Common myeloid progenitor, CD34-positive (primary cell): Measurements from ENCODE around the gene ZDHHC24.

Experiments
- CTCF ChIA-PET: fragments of 350-600 bp; sonication (Branson Sonifier 250); formaldehyde crosslinking; loops from one replicate; lab custom pipeline; 2021; ENCODE audit warnings: antibody characterized with exemption; lab: Charles Lee
- POLR2A ChIA-PET: fragments of 350-600 bp; sonication (Branson Sonifier 250); formaldehyde crosslinking; loops from one replicate; lab custom pipeline; 2021; ENCODE audit warnings: antibody characterized with exemption; lab: Charles Lee
- DNase-seq, 3 donors: peaks; one replicate each; pipeline versions ENCODE4 v3.0.0 to v3.0.0-alpha.2; 2013
- H3K27ac ChIP-seq, 2 experiments: 1 replicate in 1 of 2; 2 replicates in 1 of 2; pipeline ENCODE4 v1.7.0; 2013; ENCODE audit warnings: inconsistent platforms in 2 of 2, low read length in 2 of 2, mild to moderate bottlenecking in 2 of 2, low read depth in 1 of 2, moderate library complexity in 1 of 2; ENCODE audit not compliant: severe bottlenecking in 2 of 2, insufficient read depth in 1 of 2, poor library complexity in 1 of 2
- H3K27me3 ChIP-seq, 5 experiments: replicated peaks in 2 of 5; 1 replicate in 3 of 5; 2 replicates in 2 of 5; pipeline versions ENCODE4 v1.6.1 to v1.7.0; 2013; ENCODE audit warnings: low read length in 4 of 5, mild to moderate bottlenecking in 2 of 5, moderate library complexity in 2 of 5, inconsistent platforms in 1 of 5; ENCODE audit not compliant: insufficient read depth in 5 of 5, control insufficient read depth in 4 of 5
- H3K36me3 ChIP-seq, 4 experiments: 1 replicate in 2 of 4; 2 replicates in 2 of 4; pipeline versions ENCODE4 v1.6.1 to v1.7.0; 2013; ENCODE audit warnings: low read length in 3 of 4, control low read depth in 1 of 4, mild to moderate bottlenecking in 1 of 4; ENCODE audit not compliant: control insufficient read depth in 4 of 4, insufficient read depth in 4 of 4
- H3K4me1 ChIP-seq, 4 experiments: 1 replicate in 3 of 4; 2 replicates in 1 of 4; pipeline versions ENCODE4 v1.6.1 to v1.7.1; 2013; ENCODE audit warnings: low read length in 3 of 4, mild to moderate bottlenecking in 3 of 4, control low read depth in 1 of 4, inconsistent platforms in 1 of 4, moderate library complexity in 1 of 4; ENCODE audit not compliant: control insufficient read depth in 4 of 4, insufficient read depth in 4 of 4; ENCODE audit errors: control extremely low read depth in 1 of 4
- H3K4me3 ChIP-seq, 7 experiments: 1 replicate in 4 of 7; 2 replicates in 3 of 7; pipeline versions ENCODE4 v1.5.1 to v1.7.0; 2013; ENCODE audit warnings: mild to moderate bottlenecking in 7 of 7, low read length in 6 of 7, moderate library complexity in 6 of 7, inconsistent platforms in 2 of 7, low read depth in 2 of 7, control low read depth in 1 of 7; ENCODE audit not compliant: insufficient read depth in 4 of 7, control insufficient read depth in 1 of 7; ENCODE audit errors: extremely low read depth in 1 of 7
- H3K9me3 ChIP-seq, 5 experiments: 1 replicate in 4 of 5; 2 replicates in 1 of 5; pipeline versions ENCODE4 v1.6.1 to v1.7.1; 2013; ENCODE audit warnings: low read length in 4 of 5, mild to moderate bottlenecking in 2 of 5, inconsistent platforms in 1 of 5, low read depth in 1 of 5, moderate library complexity in 1 of 5; ENCODE audit not compliant: control insufficient read depth in 4 of 5, insufficient read depth in 2 of 5; ENCODE audit errors: control extremely low read depth in 1 of 5
- WGBS: methylation state at CpG from one replicate; pipeline ENCODE4 v1.1.5; 2013; ENCODE audit not compliant: insufficient coverage; 5-methylcytosine and 5-hydroxymethylcytosine counted together

ZDHHC24 gene

DNA sequence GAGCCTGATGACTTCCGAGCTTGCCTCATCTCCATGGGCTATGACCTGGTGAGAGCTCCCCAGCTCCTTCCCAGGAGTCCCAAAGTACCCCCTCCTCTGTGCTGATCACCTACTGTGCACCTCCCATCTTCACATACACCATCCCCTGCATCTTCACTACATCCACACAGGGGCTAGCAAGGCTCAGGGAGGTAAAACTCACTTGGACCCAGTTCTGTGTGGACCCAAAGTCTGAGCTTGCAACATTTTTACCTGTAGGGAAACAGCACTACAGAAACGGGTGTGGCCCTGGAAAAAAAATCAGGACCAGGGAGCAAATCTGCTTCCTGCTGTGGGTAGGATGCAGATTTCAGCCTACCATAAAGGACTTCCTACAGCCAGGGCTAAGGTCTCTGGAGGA lies 16.4 kb upstream of the ZDHHC24 start:
- Histone ChIP-seq H3K4me3 (no peak overlapping the region), H3K36me3 (peaks cover 0 to 20% (median 5%) of the 10 kb centered on the region in 4 experiments), H3K27ac (no peak overlapping the region), H3K27me3 (peaks cover 0 to 18% (median 6%) of the 10 kb centered on the region in 5 experiments), H3K9me3 (no peaks in the 10 kb centered on the region), H3K4me1 (peaks cover 0 to 4% (median 2%) of the 10 kb centered on the region in 4 experiments)
- DNase-seq, result no peak
- 93% methylated on average over 1 of the region's 2 CpGs for WGBS
- ChIA-PET CTCF (interaction anchor here (1.4 to 2.1 kb wide), 3 partner anchors 10 to 16 kb away, joined by 4 to 11 read pairs (median 4); partner anchors contain the start of gene ZDHHC24), POLR2A (interaction anchor here (0.7 kb wide), 1 partner anchor 42 kb away, joined by 4 read pairs; no protein-coding TSS in a partner anchor)

DNA sequence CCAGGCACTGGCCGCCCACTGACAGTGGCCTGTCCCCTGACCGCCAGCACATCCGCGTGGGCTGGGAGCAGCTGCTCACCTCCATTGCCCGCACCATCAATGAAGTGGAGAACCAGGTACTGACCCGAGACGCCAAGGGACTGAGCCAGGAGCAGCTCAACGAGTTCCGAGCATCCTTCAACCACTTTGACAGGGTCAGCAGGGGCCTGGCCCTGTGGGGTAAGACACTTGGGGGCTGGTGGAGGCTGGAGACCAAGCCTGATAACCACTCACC lies 16.1 kb upstream of the ZDHHC24 start:
- Histone ChIP-seq H3K36me3 (peaks cover 0 to 20% (median 5%) of the 10 kb centered on the region in 4 experiments), H3K27me3 (peaks cover 0 to 18% (median 6%) of the 10 kb centered on the region in 5 experiments), H3K4me3 (no peak overlapping the region), H3K27ac (no peak overlapping the region), H3K4me1 (peaks cover 0 to 4% (median 2%) of the 10 kb centered on the region in 4 experiments), H3K9me3 (no peaks in the 10 kb centered on the region)
- WGBS, result 94% methylated on average over 8 of the region's 9 CpGs
- ChIA-PET POLR2A (interaction anchor here (0.7 kb wide), 1 partner anchor 42 kb away, joined by 4 read pairs; no protein-coding TSS in a partner anchor), CTCF (interaction anchor here (1.7 to 2.1 kb wide), 2 partner anchors 16 kb away, joined by 4 to 11 read pairs; partner anchors contain the start of gene ZDHHC24)
- DNase-seq, result no peak

DNA sequence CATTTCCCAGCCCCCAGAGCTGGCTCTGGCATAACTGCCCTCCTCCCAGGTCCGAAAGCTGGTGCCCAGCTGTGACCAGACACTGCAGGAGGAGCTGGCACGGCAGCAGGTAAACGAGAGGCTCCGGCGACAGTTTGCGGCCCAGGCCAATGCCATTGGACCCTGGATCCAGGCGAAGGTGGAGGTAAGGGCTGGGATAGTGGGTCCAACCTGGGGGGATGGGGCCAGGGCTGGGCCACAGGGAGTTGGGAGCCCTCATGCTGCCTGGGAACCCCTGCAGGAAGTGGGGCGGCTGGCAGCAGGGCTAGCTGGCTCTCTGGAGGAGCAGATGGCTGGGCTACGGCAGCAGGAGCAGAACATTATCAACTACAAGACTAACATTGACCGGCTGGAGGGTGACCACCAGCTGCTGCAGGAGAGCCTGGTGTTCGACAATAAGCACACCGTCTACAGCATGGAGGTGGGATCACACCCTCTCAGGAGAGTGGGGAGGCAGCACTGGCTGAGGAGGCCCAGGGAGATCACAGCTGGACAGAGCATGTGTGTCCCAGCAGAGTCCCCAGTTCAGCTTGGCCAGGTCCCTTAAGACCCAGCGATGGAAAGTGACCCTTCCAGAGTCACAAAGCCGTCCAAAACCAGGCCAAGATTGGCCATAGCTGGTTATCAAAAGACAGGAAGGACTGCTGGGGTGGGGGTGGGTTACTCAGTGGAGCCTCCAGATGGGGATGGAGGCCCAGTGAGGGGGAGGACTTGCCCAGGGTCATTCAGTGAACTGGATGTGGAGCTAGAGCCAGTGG lies 15.5 kb upstream of the ZDHHC24 start:
- Histone ChIP-seq H3K4me1 (peaks cover 0 to 4% (median 2%) of the 10 kb centered on the region in 4 experiments), H3K36me3 (peaks cover 0 to 20% (median 5%) of the 10 kb centered on the region in 4 experiments), H3K27ac (no peak overlapping the region), H3K4me3 (no peak overlapping the region), H3K27me3 (peaks cover 0 to 18% (median 6%) of the 10 kb centered on the region in 5 experiments), H3K9me3 (no peaks in the 10 kb centered on the region)
- DNase-seq, result no peak
- WGBS, result 95% methylated on average over 13 of the region's 14 CpGs
- ChIA-PET CTCF (interaction anchor here (0.8 to 1.7 kb wide), 3 partner anchors 11 to 117 kb away, joined by 3 to 5 read pairs (median 4); partner anchors contain the start of gene ZDHHC24), POLR2A (no interaction called here)

DNA sequence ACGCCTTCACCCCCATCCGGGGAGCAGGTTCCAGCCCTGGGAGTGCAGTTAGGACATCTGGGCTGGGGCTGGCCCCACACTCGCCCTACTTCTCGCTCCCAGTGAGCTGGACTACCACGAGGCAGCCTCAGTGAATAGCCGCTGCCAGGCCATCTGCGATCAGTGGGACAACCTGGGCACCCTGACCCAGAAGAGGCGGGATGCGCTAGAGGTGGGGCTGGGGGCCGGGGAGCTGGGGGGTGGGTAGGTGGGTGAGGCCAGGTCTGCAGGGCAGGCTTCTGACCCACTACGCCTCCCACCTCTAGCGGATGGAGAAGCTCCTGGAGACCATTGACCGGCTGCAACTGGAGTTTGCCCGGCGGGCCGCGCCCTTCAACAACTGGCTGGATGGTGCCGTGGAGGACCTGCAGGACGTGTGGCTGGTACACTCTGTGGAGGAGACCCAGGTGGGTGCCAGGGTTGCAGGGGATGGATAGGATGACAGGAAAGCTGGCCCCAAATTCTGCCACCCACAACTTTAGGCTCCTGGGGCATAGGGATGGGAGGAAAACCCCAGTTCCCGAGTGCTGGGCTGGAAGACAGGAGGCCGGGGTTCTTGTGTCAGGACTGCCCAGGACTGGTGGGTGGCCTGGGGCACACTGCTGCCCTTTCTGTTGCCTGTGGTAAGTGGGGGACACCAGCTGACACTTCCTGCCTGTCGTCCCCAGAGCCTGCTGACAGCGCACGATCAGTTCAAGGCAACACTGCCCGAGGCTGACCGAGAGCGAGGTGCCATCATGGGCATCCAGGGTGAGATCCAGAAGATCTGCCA lies 14.2 kb upstream of the ZDHHC24 start:
- peaks cover 0 to 12% (median 2%) of the 10 kb centered on the region in 4 experiments for H3K36me3 ChIP-seq
- H3K27me3 ChIP-seq, result peaks cover 0 to 18% (median 9%) of the 10 kb centered on the region in 5 experiments
- ChIA-PET CTCF (interaction anchor here (1.6 to 1.8 kb wide), 2 partner anchors 9 to 14 kb away, joined by 4 to 5 read pairs; partner anchors contain the start of genes CTSF and ZDHHC24), POLR2A (interaction anchor here (0.5 to 0.9 kb wide), 2 partner anchors 12 to 18 kb away, joined by 3 read pairs; no protein-coding TSS in a partner anchor)
- no peak overlapping the region for H3K4me3 ChIP-seq
- H3K9me3 ChIP-seq, result no peaks in the 10 kb centered on the region
- no peak for DNase-seq
- peaks cover 0 to 4% (median 2%) of the 10 kb centered on the region in 4 experiments for H3K4me1 ChIP-seq
- 91% methylated on average over 20 of the region's 27 CpGs for WGBS
- no peak overlapping the region for H3K27ac ChIP-seq

DNA sequence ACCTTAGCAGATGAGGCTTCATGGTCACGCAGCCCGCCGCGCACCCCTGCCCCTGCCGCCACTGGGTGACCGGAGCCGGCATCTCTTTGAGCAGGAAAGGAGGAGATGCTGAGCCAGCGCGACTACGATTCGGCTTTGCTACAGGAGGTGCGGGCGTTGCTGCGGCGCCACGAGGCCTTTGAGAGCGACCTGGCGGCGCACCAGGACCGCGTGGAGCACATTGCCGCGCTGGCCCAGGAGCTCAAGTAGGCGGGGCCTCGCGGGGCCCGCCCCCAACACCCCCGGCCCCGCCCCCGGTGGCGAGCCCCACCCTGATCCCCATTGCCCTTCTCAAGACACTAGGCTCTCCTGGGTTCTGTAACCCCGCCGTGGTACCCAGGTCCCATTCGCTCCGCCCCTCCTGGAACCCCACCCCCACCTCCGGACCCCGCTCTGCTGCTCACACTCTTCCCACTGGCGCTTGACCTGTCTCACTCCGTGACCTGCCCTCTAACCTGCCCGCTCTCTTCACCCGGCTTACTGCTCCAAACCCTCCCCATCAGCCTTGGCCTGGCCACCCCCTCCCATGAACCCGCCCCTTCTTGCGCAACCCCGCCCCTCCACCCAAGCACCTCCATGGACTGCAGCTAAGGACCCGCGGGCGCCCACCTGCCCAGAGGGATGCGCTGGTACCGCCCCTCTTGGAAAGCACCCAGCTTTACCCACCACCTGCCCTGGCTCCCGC lies 13.5 kb upstream of the ZDHHC24 start:
- WGBS, result 17% methylated on average over 32 of the region's 50 CpGs
- CTCF ChIA-PET, result interaction anchor here (0.8 to 1.8 kb wide), 3 partner anchors 8 to 14 kb away, joined by 3 to 5 read pairs (median 4); partner anchors contain the start of genes CTSF and ZDHHC24
- peaks cover 0 to 8% (median 2%) of the 10 kb centered on the region in 4 experiments for H3K36me3 ChIP-seq
- peaks cover 0 to 4% (median 2%) of the 10 kb centered on the region in 4 experiments for H3K4me1 ChIP-seq
- peak overlapping the region in 1 of 7 experiments; percentile 16 for H3K4me3 ChIP-seq
- H3K27me3 ChIP-seq, result peaks cover 0 to 18% (median 9%) of the 10 kb centered on the region in 5 experiments
- H3K9me3 ChIP-seq, result no peaks in the 10 kb centered on the region
- peak; percentile 43 to 71 (median 64) for DNase-seq
- POLR2A ChIA-PET, result interaction anchor here (0.5 kb wide), 1 partner anchor 19 kb away, joined by 3 read pairs; no protein-coding TSS in a partner anchor
- H3K27ac ChIP-seq, result no peak overlapping the region

DNA sequence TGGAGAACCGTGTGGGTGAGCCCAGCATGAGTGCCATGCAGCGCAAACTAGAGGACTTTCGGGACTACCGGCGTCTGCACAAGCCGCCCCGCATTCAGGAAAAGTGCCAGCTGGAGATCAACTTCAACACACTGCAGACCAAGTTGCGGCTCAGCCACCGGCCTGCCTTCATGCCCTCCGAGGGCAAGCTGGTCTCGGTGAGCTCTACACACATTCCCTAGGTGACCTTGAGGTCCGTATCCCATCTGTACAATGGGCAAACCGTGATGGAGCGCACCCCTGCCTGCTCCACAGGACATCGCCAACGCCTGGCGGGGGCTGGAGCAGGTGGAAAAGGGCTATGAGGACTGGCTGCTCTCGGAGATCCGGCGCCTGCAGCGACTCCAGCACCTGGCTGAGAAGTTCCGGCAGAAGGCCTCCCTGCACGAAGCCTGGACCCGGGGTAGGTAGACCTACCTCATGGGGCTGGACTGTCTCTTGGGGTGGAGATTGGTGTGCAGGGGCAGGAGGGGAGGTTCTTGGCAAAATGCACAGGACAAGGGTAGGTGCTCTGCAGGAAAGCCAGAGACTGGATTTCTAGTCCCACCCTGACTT lies 12.0 kb upstream of the ZDHHC24 start:
- Histone ChIP-seq H3K27me3 (peaks cover 0 to 18% (median 9%) of the 10 kb centered on the region in 5 experiments), H3K9me3 (no peaks in the 10 kb centered on the region), H3K27ac (no peak overlapping the region), H3K4me1 (peaks cover 0 to 4% (median 2%) of the 10 kb centered on the region in 4 experiments), H3K36me3 (peaks cover 0 to 4% (median 1%) of the 10 kb centered on the region in 4 experiments), H3K4me3 (no peak overlapping the region)
- no peak for DNase-seq
- ChIA-PET CTCF (no interaction called here), POLR2A (no interaction called here)
- WGBS, result 91% methylated on average over 15 of the region's 24 CpGs
